MM.1S (cell line): ENCODE measurements around the gene DOCK4.

Experiments
- DNase-seq: peaks from one replicate; pipeline ENCODE4 v3.0.0-alpha.2; 2015
- H2AFZ ChIP-seq: fragments of 300-600 bp; sonication (generic); 2 replicates; pipeline ENCODE4 v1.6.0; 2016; ENCODE audit warnings: antibody characterized with exemption, low read length
- H3F3A ChIP-seq: fragments of 300-600 bp; sonication (generic); 2 replicates; pipeline ENCODE4 v1.6.1; 2016; ENCODE audit warnings: mild to moderate bottlenecking, antibody characterized with exemption, low read length, moderate library complexity, mixed read lengths; ENCODE audit not compliant: insufficient read depth
- H3K27ac ChIP-seq: fragments of 300-600 bp; sonication (generic); 2 replicates; pipeline ENCODE4 v1.5.1; 2016; ENCODE audit warnings: mild to moderate bottlenecking, low read length
- H3K27me3 ChIP-seq: fragments of 300-600 bp; sonication (generic); replicated peaks from 2 replicates; pipeline ENCODE4 v1.6.0; 2016; ENCODE audit warnings: low read length; ENCODE audit not compliant: insufficient read depth
- H3K36me3 ChIP-seq: fragments of 300-600 bp; sonication (generic); replicated peaks from 2 replicates; pipeline ENCODE4 v1.6.1; 2016; ENCODE audit warnings: mild to moderate bottlenecking, low read length, mixed read lengths; ENCODE audit not compliant: insufficient read depth
- H3K4me1 ChIP-seq: fragments of 300-600 bp; sonication (generic); 2 replicates; pipeline ENCODE4 v1.6.1; 2016; ENCODE audit warnings: low read length, mixed read lengths
- H3K4me2 ChIP-seq: fragments of 300-600 bp; sonication (generic); 2 replicates; pipeline ENCODE4 v1.6.0; 2016; ENCODE audit warnings: low read depth, low read length
- H3K4me3 ChIP-seq: fragments of 300-600 bp; sonication (generic); 2 replicates; pipeline ENCODE4 v1.5.1; 2016; ENCODE audit warnings: low read length, mixed read lengths
- H3K79me2 ChIP-seq: fragments of 300-600 bp; sonication (generic); 2 replicates; pipeline ENCODE4 v1.6.1; 2016; ENCODE audit warnings: mixed run types, low read length, mixed read lengths
- H3K9ac ChIP-seq: fragments of 300-600 bp; sonication (generic); 2 replicates; pipeline ENCODE4 v1.6.1; 2016; ENCODE audit warnings: low read length, mixed read lengths
- H3K9me2 ChIP-seq: fragments of 300-600 bp; sonication (generic); replicated peaks from 2 replicates; pipeline ENCODE4 v1.6.1; 2016; ENCODE audit warnings: mild to moderate bottlenecking, low read length, mixed read lengths; ENCODE audit not compliant: insufficient read depth
- H3K9me3 ChIP-seq: fragments of 300-600 bp; sonication (generic); replicated peaks from 2 replicates; pipeline ENCODE4 v1.6.1; 2016; ENCODE audit warnings: mild to moderate bottlenecking, low read length, mixed read lengths; ENCODE audit not compliant: insufficient read depth
- H4K20me1 ChIP-seq: fragments of 300-600 bp; sonication (generic); 2 replicates; pipeline ENCODE4 v1.6.1; 2016; ENCODE audit warnings: mild to moderate bottlenecking, low read length, moderate library complexity, mixed read lengths; ENCODE audit not compliant: insufficient read depth
- EZH2 ChIP-seq: fragments of 300-600 bp; sonication (generic); optimal IDR thresholded peaks from 2 replicates; pipeline ENCODE3; 2017; ENCODE audit warnings: low read depth, mild to moderate bottlenecking, antibody characterized with exemption, low read length, mixed read lengths
- EZH2phosphoT487 ChIP-seq: fragments of 300-600 bp; sonication (generic); IDR thresholded peaks from 2 replicates; pipeline ENCODE4 v1.6.1; 2018; ENCODE audit warnings: antibody characterized with exemption, low read length
- TF ChIP-seq, protein P1 (sequence below): fragments of 300-600 bp; sonication (generic); IDR thresholded peaks from 2 replicates; pipeline ENCODE4 v1.5.1; 2016; ENCODE audit warnings: antibody characterized with exemption, low read length, mixed read lengths

The DOCK4 gene

DNA sequence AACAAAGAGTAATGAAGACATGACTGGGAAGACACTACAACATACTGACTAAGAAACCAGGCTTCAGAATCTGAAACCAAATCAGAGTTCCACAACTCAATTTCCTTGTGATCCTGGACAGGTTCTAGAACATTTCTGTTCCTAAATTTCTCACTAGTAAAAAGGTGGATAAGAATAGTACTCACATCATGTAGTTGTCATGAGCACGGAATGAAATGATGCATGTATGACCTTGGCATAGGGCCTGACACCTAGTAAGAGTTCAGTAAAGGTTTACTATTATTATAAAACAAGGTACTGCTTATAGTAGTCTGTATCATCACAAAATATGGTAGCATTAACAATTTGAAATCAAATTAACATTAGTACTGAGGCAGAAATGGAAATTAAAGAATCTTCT lies 19.9 kb downstream of the DOCK4 start:
- Histone ChIP-seq H3K4me2 (peak overlapping the region; percentile 83), H3K4me1 (peaks cover 74% of the 10 kb centered on the region), H2AFZ (no peak overlapping the region), H3K36me3 (no peaks in the 10 kb centered on the region), H3K9me3 (no peaks in the 10 kb centered on the region), H3K79me2 (peaks cover 98% of the 10 kb centered on the region), H3F3A (peaks cover 25% of the 10 kb centered on the region), H3K9me2 (no peaks in the 10 kb centered on the region), H4K20me1 (no peaks in the 10 kb centered on the region), H3K27ac (peak overlapping the region; percentile 51; the same call in 1 of the 2 replicates), H3K4me3 (no peak overlapping the region), H3K9ac (no peak overlapping the region), H3K27me3 (no peaks in the 10 kb centered on the region)
- TF ChIP-seq EZH2phosphoT487 (no peak), EZH2 (no peak)
- TF ChIP-seq, protein P1, sequence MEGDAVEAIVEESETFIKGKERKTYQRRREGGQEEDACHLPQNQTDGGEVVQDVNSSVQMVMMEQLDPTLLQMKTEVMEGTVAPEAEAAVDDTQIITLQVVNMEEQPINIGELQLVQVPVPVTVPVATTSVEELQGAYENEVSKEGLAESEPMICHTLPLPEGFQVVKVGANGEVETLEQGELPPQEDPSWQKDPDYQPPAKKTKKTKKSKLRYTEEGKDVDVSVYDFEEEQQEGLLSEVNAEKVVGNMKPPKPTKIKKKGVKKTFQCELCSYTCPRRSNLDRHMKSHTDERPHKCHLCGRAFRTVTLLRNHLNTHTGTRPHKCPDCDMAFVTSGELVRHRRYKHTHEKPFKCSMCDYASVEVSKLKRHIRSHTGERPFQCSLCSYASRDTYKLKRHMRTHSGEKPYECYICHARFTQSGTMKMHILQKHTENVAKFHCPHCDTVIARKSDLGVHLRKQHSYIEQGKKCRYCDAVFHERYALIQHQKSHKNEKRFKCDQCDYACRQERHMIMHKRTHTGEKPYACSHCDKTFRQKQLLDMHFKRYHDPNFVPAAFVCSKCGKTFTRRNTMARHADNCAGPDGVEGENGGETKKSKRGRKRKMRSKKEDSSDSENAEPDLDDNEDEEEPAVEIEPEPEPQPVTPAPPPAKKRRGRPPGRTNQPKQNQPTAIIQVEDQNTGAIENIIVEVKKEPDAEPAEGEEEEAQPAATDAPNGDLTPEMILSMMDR: no peak
- DNase-seq: no peak

DNA sequence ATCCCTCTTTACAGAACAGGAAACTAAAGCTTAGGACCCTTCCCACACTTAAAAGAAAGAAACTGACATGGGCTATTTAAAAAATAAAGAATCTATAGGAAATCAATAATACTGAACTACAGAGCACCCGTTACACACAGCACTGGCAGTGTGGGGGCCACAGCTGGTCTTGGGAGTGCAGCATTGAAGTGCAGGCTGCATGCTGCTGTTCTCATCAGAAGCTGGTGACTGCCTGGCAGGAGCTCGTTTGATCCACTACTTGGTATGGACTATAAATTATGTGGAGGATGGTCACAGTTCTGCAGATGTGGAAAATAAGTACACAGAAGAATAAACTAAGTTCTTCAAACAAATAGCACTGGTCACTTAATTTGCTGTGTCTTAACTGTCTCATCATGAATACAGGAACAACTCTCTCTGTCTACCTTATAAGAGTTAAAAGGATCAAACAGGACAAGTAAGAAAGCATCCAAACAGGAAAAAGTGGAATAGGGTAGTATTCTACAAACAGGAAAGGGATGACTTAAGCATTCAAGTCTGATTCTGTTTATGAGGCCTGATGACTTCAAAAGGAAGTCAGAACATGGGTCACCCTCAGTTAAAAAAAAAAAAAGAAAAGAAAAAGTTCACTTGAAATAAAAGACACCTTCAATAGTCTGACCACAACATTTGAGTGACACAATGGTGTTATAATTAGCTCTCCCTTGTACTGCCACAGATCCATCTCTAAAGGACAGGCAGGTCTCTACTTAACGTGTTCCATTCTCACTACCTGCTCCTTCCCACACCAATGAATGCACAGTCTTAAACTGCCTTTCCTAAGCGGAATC lies 21.0 kb downstream of the DOCK4 start:
- Histone ChIP-seq H3K79me2 (peaks cover 98% of the 10 kb centered on the region), H3K9me3 (no peaks in the 10 kb centered on the region), H3K4me3 (peak overlapping the region; percentile 12), H3K4me1 (peaks cover 68% of the 10 kb centered on the region), H3K27me3 (no peaks in the 10 kb centered on the region), H3K9me2 (no peaks in the 10 kb centered on the region), H3K4me2 (peak overlapping the region; percentile 83), H3K36me3 (no peaks in the 10 kb centered on the region), H3K9ac (no peak overlapping the region), H4K20me1 (no peaks in the 10 kb centered on the region), H3F3A (peaks cover 25% of the 10 kb centered on the region), H3K27ac (peak overlapping the region; percentile 51), H2AFZ (0 out of 2 replicates have a peak overlapping the region, but pooled peaks have one; percentile 1)
- TF ChIP-seq EZH2phosphoT487 (no peak), EZH2 (no peak)
- TF ChIP-seq, protein P1: no peak
- peak; percentile 92 for DNase-seq

DNA sequence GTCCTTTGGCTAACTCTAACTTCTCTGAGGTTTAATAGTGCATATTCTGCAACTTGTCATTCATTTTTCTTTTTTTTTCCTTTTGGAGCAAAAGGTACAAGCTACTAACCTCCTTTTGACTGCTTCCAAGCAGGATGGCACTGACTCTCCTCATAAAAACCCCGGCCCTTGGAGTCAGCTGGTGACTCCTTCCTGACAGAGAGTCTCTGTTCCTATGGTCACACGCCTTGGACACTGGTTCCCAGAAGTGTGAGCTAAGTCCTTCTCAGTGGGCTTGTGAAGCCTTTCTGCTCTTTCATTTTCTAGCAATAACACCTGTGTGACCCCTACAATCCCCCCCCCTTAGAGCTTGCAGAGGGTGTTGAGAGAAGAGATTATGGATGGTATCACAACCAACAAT lies 21.7 kb downstream of the DOCK4 start:
- H3K4me2 ChIP-seq: peak overlapping the region; percentile 83
- DNase-seq: no peak
- no peaks in the 10 kb centered on the region for H3K36me3 ChIP-seq
- H4K20me1 ChIP-seq: no peaks in the 10 kb centered on the region; the same call in 1 of the 2 replicates
- TF ChIP-seq, protein P1: no peak
- TF ChIP-seq EZH2 (no peak), EZH2phosphoT487 (no peak)
- no peak overlapping the region for H3K4me3 ChIP-seq
- no peak overlapping the region; the same call in 1 of the 2 replicates for H3K27ac ChIP-seq
- H3K79me2 ChIP-seq: peaks cover 98% of the 10 kb centered on the region
- no peaks in the 10 kb centered on the region for H3K27me3 ChIP-seq
- H2AFZ ChIP-seq: no peak overlapping the region
- peaks cover 25% of the 10 kb centered on the region for H3F3A ChIP-seq
- peaks cover 64% of the 10 kb centered on the region for H3K4me1 ChIP-seq
- no peak overlapping the region for H3K9ac ChIP-seq
- H3K9me2 ChIP-seq: no peaks in the 10 kb centered on the region
- H3K9me3 ChIP-seq: no peaks in the 10 kb centered on the region
